Progenitor cell of endocrine pancreas (in vitro differentiated cells): ENCODE data around the gene RANBP3. TPM values are rescaled to one million over a fixed set of nuclear protein-coding genes. Genes with fewer than 3 reads are reported as not detected.
"Not testable (repeated sequence)": the region's sequence is repeated elsewhere in the genome, so short reads cannot be mapped to it uniquely, and the experiment has no call there.

Experiments used
- DNase-seq: peaks from one replicate; pipeline ENCODE4 v3.0.0; 2021; ENCODE audit warnings: low spot score; ENCODE audit not compliant: unreplicated experiment
- H3K27ac Mint-ChIP-seq: 2 replicates; pipeline ENCODE4 v1.8.0; 2021; ENCODE audit warnings: mild to moderate bottlenecking, moderate library complexity, mixed read lengths
- H3K27me3 Mint-ChIP-seq: 2 replicates; pipeline ENCODE4 v1.8.0; 2021; ENCODE audit warnings: mixed read lengths
- H3K36me3 Mint-ChIP-seq: 2 replicates; pipeline ENCODE4 v1.8.0; 2022; ENCODE audit warnings: mixed read lengths; ENCODE audit not compliant: insufficient read depth
- H3K4me1 Mint-ChIP-seq: 2 replicates; pipeline ENCODE4 v1.8.0; 2021; ENCODE audit warnings: low read depth, mixed read lengths
- H3K4me3 Mint-ChIP-seq: 2 replicates; pipeline ENCODE4 v1.8.0; 2021; ENCODE audit warnings: low read depth, mild to moderate bottlenecking, moderate library complexity, mixed read lengths
- H3K9me3 Mint-ChIP-seq: 2 replicates; pipeline ENCODE4 v1.8.0; 2021; ENCODE audit warnings: low read depth, mixed read lengths
- CTCF ChIP-seq: fragments of 200-600 bp; sonication (generic); IDR thresholded peaks from one replicate; pipeline ENCODE4 v1.5.0; 2021; ENCODE audit warnings: antibody characterized with exemption, mild to moderate bottlenecking; ENCODE audit not compliant: unreplicated experiment
- total RNA-seq: library from RNA; stranded (reverse); gene quantifications from 2 replicates; pipeline ENCODE4 v1.2.1, GENCODE V29; 2021

The RANBP3 gene
- total RNA-seq, 1 donor from 2014 or later, result 106 TPM

GRCh38 chr19:6011206-6011605 lies 33.3 kb upstream of the RANBP3 start:
- no peak overlapping the region for H3K27ac Mint-ChIP-seq
- peaks cover 14% of the 10 kb centered on the region for H3K36me3 Mint-ChIP-seq
- H3K9me3 Mint-ChIP-seq, result no peaks in the 10 kb centered on the region
- H3K27me3 Mint-ChIP-seq, result no peaks in the 10 kb centered on the region
- H3K4me1 Mint-ChIP-seq, result no peaks in the 10 kb centered on the region
- no peak for TF ChIP-seq CTCF
- DNase-seq, result no peak
- H3K4me3 Mint-ChIP-seq, result no peak overlapping the region

- Mint-ChIP-seq H3K27me3 (no peaks in the 10 kb centered on the region), H3K4me1 (no peaks in the 10 kb centered on the region), H3K27ac (no peak overlapping the region), H3K36me3 (peaks cover 14% of the 10 kb centered on the region), H3K9me3 (no peaks in the 10 kb centered on the region), H3K4me3 (no peak overlapping the region)
- TF ChIP-seq CTCF, result no peak
- no peak for DNase-seq
These were observed 32.2 kb upstream of the RANBP3 start for GRCh38 chr19:6010107-6010506.

DNA sequence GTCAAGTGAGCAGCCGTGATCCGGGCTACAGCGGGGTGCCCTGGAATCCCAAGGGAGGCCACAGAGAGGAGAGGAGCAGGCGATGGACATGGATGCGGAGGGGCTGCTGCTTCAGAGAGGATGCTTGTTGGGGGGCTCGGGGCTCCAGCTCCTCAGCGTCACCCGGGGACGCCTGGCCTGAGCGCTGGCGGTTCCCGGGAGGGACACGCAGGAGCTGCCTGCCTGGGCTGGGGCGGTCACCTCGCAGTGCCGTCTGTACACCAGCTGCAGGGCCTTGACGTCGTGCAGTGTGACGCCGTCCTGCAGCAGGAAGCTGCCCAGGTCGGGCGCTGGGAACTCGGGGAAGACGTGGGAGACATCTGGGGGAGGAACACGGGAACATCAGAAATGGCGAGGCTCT lies 29.9 kb upstream of the RANBP3 start:
- DNase-seq, result no peak
- Mint-ChIP-seq H3K27me3 (no peaks in the 10 kb centered on the region), H3K27ac (peak overlapping the region; percentile 37), H3K4me3 (no peak overlapping the region), H3K36me3 (peaks cover 17% of the 10 kb centered on the region), H3K9me3 (no peaks in the 10 kb centered on the region), H3K4me1 (no peaks in the 10 kb centered on the region)
- no peak for TF ChIP-seq CTCF

GRCh38 chr19:6006896-6007295 lies 29.0 kb upstream of the RANBP3 start:
- H3K4me3 Mint-ChIP-seq, result no peak overlapping the region
- DNase-seq, result no peak
- no peak for TF ChIP-seq CTCF
- no peaks in the 10 kb centered on the region for H3K27me3 Mint-ChIP-seq
- peaks cover 25% of the 10 kb centered on the region for H3K36me3 Mint-ChIP-seq
- H3K27ac Mint-ChIP-seq, result no peak overlapping the region
- H3K4me1 Mint-ChIP-seq, result no peaks in the 10 kb centered on the region
- H3K9me3 Mint-ChIP-seq, result no peaks in the 10 kb centered on the region

- not testable (repeated sequence) for DNase-seq, H3K27me3 Mint-ChIP-seq, H3K27ac Mint-ChIP-seq, H3K4me1 Mint-ChIP-seq, H3K9me3 Mint-ChIP-seq, H3K4me3 Mint-ChIP-seq
- peaks cover 26% of the 10 kb centered on the region for H3K36me3 Mint-ChIP-seq
These were observed 28.1 kb upstream of the RANBP3 start for GRCh38 chr19:6006070-6006446.

- Mint-ChIP-seq H3K9me3 (no peaks in the 10 kb centered on the region), H3K4me3 (no peak overlapping the region), H3K4me1 (no peaks in the 10 kb centered on the region), H3K36me3 (peaks cover 30% of the 10 kb centered on the region), H3K27me3 (no peaks in the 10 kb centered on the region), H3K27ac (no peak overlapping the region)
- no peak for TF ChIP-seq CTCF
- DNase-seq, result no peak
These were observed 27.6 kb upstream of the RANBP3 start for GRCh38 chr19:6005321-6006069.
